OCI-LY7 (cell line): ENCODE results near the gene OXCT1.

Experiments
- CTCF ChIP-seq: fragments of 200-600 bp; sonication (generic); conservative IDR thresholded peaks from 2 replicates; pipeline ENCODE4 v1.5.1; 2014; ENCODE audit warnings: mild to moderate bottlenecking, antibody characterized with exemption, low read length, moderate library complexity, mixed read lengths
- EZH2phosphoT487 ChIP-seq: fragments of 200-600 bp; sonication (generic); IDR thresholded peaks from 2 replicates; pipeline ENCODE4 v1.6.1; 2018; ENCODE audit warnings: low read depth, borderline replicate concordance, mild to moderate bottlenecking, mixed run types, antibody characterized with exemption, low read length, moderate library complexity, mixed read lengths

- no peak for TF ChIP-seq EZH2phosphoT487
- TF ChIP-seq CTCF, result no peak
Measured at GRCh38 chr5:41772056-41772455, 98.2 kb downstream of the OXCT1 start.
